Superior temporal gyrus (tissue), 1 donor: ENCODE data around the gene PPL.
"Not testable (repeated sequence)": the region's sequence is repeated elsewhere in the genome, so short reads cannot be mapped to it uniquely, and the experiment has no call there.

Source experiments
- DNase-seq: peaks from one replicate; pipeline ENCODE4 v3.0.0-alpha.2; 2016; ENCODE audit errors: extremely low spot score

The PPL gene

GRCh38 chr16:4909825-4910224, 27.1 kb downstream of the PPL start:
- no peak for DNase-seq

DNA sequence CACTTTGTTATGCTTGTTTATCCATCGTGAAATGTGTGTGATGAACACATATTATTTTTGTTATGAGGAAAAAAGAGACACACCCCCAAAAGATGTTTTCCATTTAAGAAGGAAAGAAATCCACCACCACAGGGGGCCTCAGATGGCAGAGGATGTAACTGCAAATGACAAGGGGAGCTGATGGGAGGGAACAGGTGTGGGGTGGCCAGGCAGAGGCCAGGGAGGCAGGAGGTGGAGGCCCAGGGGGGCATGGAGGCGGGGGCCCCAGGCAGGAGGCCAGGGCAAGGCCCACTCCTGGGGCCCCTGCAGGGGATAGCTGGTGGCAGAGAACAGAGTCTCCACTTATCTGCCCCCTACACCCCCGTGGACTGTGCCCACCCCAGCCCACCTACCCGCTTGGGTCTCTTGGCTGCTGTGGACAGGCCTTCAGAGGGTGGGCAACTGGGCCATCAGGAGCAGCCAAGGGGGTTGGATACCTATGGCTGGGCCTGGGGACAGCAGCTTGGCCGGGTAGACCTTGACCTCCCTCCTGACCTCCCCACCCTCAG, 28.0 kb downstream of the PPL start:
- DNase-seq = no peak

DNA sequence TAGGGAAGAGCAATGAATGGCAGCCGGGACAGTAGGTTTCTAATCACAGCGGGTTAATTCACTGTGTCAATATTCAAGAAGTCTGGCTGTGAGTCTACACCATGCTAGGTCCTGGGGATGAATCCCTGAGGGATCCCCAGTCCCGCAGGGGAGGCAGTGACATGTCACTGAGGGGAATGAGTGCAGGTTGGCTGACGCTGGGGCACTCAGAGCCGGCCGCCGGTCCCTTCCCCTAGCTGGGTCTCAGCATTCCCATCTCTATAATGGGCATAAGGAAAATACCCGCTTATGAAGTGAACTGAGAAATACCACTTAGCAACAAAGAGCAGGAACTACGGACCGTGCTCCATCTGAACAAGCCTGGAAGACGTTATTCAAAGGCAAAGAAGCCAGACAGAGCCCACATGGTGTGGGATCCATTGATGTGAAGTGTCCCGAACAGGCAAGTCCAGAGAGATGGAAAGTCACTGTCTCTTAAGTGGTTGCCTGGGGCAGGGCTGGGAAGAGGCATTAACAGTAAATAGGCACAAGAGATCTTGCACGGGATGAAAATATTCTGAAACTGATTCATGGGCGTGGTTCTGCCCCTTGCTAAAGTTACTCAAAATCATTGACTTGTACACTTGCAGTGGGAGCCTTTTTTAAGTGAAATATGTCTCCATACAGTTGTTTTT, 31.9 kb downstream of the PPL start:
- DNase-seq = no peak

- DNase-seq = no peak
Measured at GRCh38 chr16:4904108-4904941, 32.6 kb downstream of the PPL start.

DNA sequence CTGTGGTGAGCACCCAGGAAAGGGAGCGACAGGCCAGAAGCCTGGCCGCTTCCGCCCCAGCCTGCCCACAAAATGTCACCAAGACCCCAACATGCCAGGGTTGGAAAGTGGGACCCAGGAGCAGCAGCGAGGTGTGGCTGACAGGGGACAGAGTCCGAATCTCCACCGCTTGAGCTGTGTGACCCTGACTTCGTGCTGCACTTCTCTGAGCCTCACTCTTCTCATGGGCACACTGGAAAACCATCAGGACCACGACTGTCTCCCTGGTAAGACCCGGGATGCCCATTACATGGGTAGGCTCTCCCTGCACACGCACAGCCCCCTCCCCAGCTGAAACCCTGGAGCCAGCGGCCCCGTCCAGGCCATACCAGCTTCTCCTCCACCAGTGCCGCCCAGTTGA, 34.9 kb downstream of the PPL start:
- DNase-seq = no peak

GRCh38 chr16:4900750-4901149, 36.2 kb downstream of the PPL start:
- no peak for DNase-seq

- DNase-seq = no peak
Measured at GRCh38 chr16:4900036-4900435, 36.9 kb downstream of the PPL start.

- no peak for DNase-seq
Measured at GRCh38 chr16:4899474-4899846, 37.5 kb downstream of the PPL start.

GRCh38 chr16:4898811-4899473, 38.0 kb downstream of the PPL start:
- DNase-seq = no peak

DNA sequence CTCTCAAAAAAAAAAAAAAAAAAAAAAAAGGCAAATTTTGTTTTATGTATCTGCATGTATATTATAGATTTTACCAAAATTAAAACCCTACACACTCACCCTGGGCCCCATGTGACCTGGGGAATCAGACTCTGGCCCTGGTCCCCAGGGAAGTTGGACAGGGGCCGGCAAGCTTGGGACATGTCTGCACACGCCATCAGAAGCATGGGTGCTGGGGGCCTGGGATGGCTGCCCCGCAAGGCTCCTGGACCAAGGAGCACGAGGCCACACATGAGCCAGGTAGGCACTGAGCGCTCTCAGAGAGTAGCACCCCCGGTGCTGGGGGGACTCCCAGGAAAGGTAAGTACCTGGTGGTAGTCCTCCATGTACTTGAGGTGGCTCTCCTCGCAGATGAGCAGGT, 39.6 kb downstream of the PPL start:
- DNase-seq = no peak

GRCh38 chr16:4896761-4897160, 40.2 kb downstream of the PPL start:
- DNase-seq = not testable (repeated sequence)

GRCh38 chr16:4895366-4895765, 41.6 kb downstream of the PPL start:
- DNase-seq = no peak

- no peak for DNase-seq
Measured at GRCh38 chr16:4894276-4895150, 42.4 kb downstream of the PPL start.

DNA sequence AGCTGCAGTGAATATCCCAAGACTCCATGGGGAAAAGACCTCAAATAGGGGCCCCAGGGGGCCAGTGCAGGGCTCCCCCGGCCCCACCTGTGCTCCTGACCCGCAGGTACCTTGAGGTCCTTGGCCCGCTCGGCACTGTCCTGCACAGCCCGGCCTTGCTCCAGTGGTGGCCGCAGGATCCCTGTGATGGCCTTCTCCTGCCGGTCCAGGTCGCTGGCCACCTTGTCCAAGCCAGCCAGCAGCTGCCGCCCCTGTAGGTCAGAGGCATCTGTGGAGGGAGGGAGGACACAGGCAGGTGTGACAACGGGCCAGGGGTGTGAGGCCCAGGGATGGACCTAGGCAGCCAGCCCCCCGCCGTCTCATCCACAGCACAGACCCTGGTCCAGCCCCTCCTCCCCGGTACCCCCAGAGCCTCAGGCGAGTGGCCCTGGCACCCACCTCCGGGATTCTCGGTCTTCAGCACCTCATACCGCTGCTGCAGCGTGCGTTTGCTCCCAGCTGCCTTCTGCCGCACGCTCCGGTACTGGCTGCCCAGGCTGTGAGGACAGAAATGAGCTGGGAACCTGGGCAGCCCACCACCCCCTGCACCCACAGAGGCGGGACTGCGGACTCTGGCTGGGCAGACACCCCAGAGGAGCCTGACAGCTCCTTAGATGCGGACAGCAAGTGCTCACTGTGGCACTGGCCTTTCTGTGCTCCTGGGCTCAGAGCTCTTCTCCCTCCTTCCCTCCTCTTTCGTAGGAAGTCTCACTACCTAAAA, 43.7 kb downstream of the PPL start:
- DNase-seq = no peak

DNA sequence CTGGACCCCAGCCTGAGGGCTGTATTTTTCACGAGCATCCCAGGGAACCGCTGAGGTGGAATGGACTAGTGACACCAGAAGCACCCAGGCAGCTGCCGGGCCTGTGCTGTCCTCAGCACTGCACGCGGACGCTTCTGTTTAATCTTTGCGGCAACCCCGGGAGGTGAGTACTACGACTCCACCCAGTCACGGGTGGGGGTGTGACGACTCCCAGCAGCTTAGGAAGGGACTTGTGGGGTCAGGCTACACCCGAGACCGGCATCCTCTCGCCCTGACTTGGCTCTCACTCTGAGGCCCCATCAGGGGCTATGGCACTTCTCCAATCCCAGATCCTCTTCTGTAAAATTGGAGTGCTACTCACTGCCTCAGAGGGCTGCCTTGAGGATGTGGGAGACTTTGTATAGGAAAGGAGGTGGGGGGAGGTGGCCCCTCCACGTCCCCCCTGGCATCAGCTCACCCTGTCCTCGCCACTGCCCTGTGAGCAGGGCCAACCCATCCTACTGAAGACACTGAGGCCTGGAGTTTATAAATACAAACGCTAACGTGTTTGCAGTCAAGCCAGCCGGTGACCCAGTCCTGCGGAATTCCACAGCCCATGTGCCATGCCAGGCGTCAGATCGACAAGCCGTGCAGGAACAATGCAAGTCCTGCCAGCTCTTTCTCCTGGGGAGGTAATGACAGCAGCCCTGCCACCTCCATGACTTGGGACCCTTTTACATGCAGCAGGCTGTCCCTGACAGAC, 44.4 kb downstream of the PPL start:
- no peak for DNase-seq

GRCh38 chr16:4891886-4892216, 45.1 kb downstream of the PPL start:
- DNase-seq = no peak

DNA sequence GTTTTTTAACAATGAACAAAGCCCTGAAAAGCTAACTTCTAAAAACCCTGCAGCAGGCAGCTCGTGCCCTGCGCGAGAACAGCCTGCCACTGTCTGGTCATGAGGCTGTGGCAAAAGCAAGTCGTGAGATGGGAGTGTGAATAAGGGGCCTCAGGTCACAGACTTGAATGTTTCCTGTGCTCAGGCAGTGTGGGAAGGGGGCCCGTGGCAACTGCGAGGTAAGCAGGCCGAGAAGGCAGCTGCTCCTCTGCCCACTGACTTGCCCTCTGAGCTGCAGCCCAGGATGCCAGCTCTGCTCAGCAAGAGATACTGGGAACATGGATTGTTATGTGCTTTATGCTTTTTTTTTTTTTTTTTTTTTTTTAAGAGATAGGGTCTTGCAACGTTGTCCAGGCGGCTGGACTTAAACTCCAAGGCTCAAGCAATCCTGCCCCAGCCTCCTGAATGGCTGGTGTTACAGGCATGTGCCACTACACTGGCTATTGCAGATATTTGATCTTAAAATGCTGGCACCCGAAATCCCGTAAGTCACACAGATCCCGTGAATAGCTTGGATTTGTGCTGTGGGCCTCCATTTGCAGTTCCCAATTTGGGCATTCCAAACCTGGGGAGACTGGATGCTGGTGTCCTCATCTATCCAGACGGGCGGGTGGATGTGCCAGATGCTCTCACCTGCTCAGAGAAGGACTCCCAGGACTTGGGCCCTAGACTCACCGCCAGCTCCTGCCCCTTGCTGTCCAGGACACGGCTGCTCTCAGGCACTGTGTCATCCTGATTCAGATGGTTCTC, 45.7 kb downstream of the PPL start:
- DNase-seq = no peak

GRCh38 chr16:4890686-4891085, 46.3 kb downstream of the PPL start:
- DNase-seq = no peak

- DNase-seq = no peak
Measured at GRCh38 chr16:4890026-4890425, 46.9 kb downstream of the PPL start.
